Smooth muscle cell (in vitro differentiated cells): ENCODE results near the gene RNASEH2B. TPM values are rescaled to one million over a fixed set of nuclear protein-coding genes. Genes with fewer than 3 reads are reported as not detected.

ENCODE experiments used
- DNase-seq: peaks from one replicate; lab custom pipeline; 2025; ENCODE audit not compliant: unreplicated experiment; lab: John Stamatoyannopoulos, UW
- H2AFZ ChIP-seq: fragments of 200-600 bp; sonication (generic); 2 replicates; pipeline ENCODE4 v1.6.0; 2016; ENCODE audit warnings: antibody characterized with exemption, low read depth, mild to moderate bottlenecking
- H3F3A ChIP-seq: fragments of 200-600 bp; sonication (generic); 2 replicates; pipeline ENCODE4 v1.6.0; 2017; ENCODE audit warnings: antibody characterized with exemption, low read depth
- H3K27ac ChIP-seq: fragments of 200-600 bp; sonication (generic); 2 replicates; pipeline ENCODE4 v1.5.1; 2016; ENCODE audit warnings: low read depth, mild to moderate bottlenecking
- H3K27me3 ChIP-seq: fragments of 200-600 bp; sonication (generic); 2 replicates; pipeline ENCODE4 v1.6.1; 2016; ENCODE audit warnings: low read depth, mild to moderate bottlenecking
- H3K36me3 ChIP-seq: fragments of 200-600 bp; sonication (generic); 2 replicates; pipeline ENCODE4 v1.5.1; 2016; ENCODE audit warnings: low read depth
- H3K4me1 ChIP-seq: fragments of 200-600 bp; sonication (generic); 2 replicates; pipeline ENCODE4 v1.5.1; 2016; ENCODE audit warnings: low read depth
- H3K4me2 ChIP-seq: fragments of 200-600 bp; sonication (generic); 2 replicates; pipeline ENCODE4 v1.6.0; 2016; ENCODE audit warnings: mild to moderate bottlenecking
- H3K4me3 ChIP-seq: fragments of 200-600 bp; sonication (generic); 2 replicates; pipeline ENCODE4 v1.5.1; 2016; ENCODE audit warnings: mild to moderate bottlenecking
- H3K79me2 ChIP-seq: fragments of 200-600 bp; sonication (generic); 2 replicates; pipeline ENCODE4 v1.6.0; 2016; ENCODE audit warnings: low read depth, mild to moderate bottlenecking
- H3K9ac ChIP-seq: fragments of 200-600 bp; sonication (generic); 2 replicates; pipeline ENCODE4 v1.6.0; 2016; ENCODE audit warnings: low read depth
- H3K9me3 ChIP-seq: fragments of 200-600 bp; sonication (generic); replicated peaks from 2 replicates; pipeline ENCODE4 v1.5.1; 2016; ENCODE audit warnings: low read depth
- H4K20me1 ChIP-seq: fragments of 200-600 bp; sonication (generic); 2 replicates; pipeline ENCODE4 v1.6.0; 2016; ENCODE audit warnings: low read depth
- WGBS: methylation state at CpG from one replicate; pipeline ENCODE4 v1.1.7; 2016; ENCODE audit warnings: low lambda C conversion rate; 5-methylcytosine and 5-hydroxymethylcytosine counted together
- polyA plus RNA-seq: library from polyadenylated mRNA; unstranded; fragments of >200 nt; fragmentation: Nextera tagmentation; extraction: Ambion mirVana; gene quantifications from 2 replicates; pipeline ENCODE4 v1.2.1, GENCODE V29; 2016
- total RNA-seq: library from RNA; depleted of rRNA; stranded (reverse); fragments of >200 nt; gene quantifications from 2 replicates; pipeline ENCODE4 v1.2.3, GENCODE V29; 2014
- TF ChIP-seq, protein P1 (sequence below): fragments of 200-600 bp; sonication (generic); IDR thresholded peaks from 2 replicates; pipeline ENCODE4 v1.5.1; 2017; ENCODE audit warnings: borderline replicate concordance, mild to moderate bottlenecking, antibody characterized with exemption; ENCODE audit not compliant: insufficient read depth, poor library complexity, severe bottlenecking

Gene RNASEH2B
- total and polyA plus RNA-seq, 2 experiments from 2014 or later = 16.1 to 18.9 TPM

DNA sequence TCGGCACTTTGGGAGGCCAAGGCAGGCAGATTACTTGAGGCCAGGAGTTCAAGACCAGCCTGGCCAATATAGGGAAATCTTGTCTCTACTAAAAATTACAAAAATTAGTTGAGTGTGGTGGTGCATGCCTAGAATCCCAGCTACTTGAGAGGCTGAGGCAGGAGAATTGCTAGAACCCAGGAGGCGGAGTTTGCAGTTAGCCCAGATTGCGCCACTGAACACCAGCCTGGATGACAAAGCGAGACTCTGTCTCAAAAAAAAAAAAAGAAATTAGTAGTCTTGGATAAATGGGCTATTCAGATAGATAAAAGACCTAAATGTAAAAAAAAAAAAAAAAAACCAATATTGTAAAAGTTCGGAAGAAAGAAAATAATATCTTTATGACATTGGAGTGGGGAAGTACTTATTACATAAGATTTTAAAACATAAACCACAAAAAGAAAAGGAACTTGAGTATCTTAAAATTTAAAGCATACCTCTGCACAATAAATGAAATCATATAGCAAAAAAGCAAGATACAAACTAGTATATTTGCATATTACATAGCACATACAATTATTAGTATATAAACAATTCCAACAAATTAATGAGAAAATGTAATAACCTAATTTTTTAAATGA lies 26.7 kb upstream of the RNASEH2B start:
- Histone ChIP-seq H3K9ac (no peak overlapping the region), H2AFZ (no peak overlapping the region), H4K20me1 (no peaks in the 10 kb centered on the region), H3K27ac (no peak overlapping the region), H3K9me3 (no peaks in the 10 kb centered on the region), H3F3A (no peaks in the 10 kb centered on the region), H3K4me3 (no peak overlapping the region), H3K27me3 (no peaks in the 10 kb centered on the region), H3K79me2 (no peaks in the 10 kb centered on the region), H3K4me1 (no peaks in the 10 kb centered on the region), H3K36me3 (no peaks in the 10 kb centered on the region), H3K4me2 (no peak overlapping the region)
- TF ChIP-seq, protein P1, sequence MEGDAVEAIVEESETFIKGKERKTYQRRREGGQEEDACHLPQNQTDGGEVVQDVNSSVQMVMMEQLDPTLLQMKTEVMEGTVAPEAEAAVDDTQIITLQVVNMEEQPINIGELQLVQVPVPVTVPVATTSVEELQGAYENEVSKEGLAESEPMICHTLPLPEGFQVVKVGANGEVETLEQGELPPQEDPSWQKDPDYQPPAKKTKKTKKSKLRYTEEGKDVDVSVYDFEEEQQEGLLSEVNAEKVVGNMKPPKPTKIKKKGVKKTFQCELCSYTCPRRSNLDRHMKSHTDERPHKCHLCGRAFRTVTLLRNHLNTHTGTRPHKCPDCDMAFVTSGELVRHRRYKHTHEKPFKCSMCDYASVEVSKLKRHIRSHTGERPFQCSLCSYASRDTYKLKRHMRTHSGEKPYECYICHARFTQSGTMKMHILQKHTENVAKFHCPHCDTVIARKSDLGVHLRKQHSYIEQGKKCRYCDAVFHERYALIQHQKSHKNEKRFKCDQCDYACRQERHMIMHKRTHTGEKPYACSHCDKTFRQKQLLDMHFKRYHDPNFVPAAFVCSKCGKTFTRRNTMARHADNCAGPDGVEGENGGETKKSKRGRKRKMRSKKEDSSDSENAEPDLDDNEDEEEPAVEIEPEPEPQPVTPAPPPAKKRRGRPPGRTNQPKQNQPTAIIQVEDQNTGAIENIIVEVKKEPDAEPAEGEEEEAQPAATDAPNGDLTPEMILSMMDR = no peak
- DNase-seq = no peak
- 90% methylated on average over 5 of the region's 5 CpGs for WGBS

DNA sequence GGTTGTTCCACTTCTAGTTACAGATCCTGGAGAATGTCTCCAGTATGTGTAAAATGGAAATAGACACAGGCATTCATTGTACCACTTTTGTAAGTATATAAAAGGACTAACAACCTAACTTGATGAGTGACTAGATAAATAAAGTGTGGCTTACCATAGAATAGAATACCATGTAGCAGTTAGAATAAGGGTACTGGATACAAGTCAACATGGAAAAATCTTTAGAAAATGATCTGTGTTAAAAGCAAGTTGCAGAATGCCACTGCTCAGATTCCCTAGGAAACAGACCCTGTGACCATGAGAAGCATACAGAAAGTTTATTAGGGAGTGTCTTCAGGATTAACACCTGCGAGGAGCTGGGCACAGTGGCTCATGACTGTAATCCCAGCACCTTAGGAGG lies 25.9 kb upstream of the RNASEH2B start:
- no peak overlapping the region for H3K4me3 ChIP-seq
- H3K9ac ChIP-seq = no peak overlapping the region
- H3K79me2 ChIP-seq = no peaks in the 10 kb centered on the region
- H3F3A ChIP-seq = no peaks in the 10 kb centered on the region
- 83% methylated on average over 1 of the region's 1 CpG for WGBS
- H3K27me3 ChIP-seq = no peaks in the 10 kb centered on the region
- H3K36me3 ChIP-seq = no peaks in the 10 kb centered on the region
- H3K27ac ChIP-seq = no peak overlapping the region
- no peaks in the 10 kb centered on the region for H3K9me3 ChIP-seq
- no peak for DNase-seq
- no peaks in the 10 kb centered on the region for H4K20me1 ChIP-seq
- TF ChIP-seq, protein P1 = no peak
- no peak overlapping the region for H3K4me2 ChIP-seq
- H2AFZ ChIP-seq = no peak overlapping the region
- no peaks in the 10 kb centered on the region for H3K4me1 ChIP-seq

DNA sequence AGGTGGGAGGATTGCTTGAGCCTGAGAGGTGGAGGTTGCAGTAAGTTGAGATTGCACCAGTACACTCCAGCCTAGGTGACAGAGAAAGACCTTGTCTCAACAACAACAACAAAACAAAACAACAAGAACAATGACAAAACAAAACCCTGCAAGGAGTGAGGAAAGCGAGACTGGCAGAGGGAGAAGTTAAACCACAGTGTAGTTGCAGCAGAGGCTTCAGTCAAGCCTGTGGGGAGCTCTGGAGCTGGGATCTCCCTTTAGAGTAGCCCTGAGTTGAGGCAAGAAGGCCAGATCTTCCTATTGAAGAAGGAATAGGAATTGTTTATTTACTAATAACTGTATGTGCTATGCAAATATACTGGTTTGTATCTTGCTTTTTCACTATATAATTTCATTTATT lies 25.3 kb upstream of the RNASEH2B start:
- no peak overlapping the region for H2AFZ ChIP-seq
- no peaks in the 10 kb centered on the region for H4K20me1 ChIP-seq
- H3K27me3 ChIP-seq = no peaks in the 10 kb centered on the region
- no peaks in the 10 kb centered on the region for H3F3A ChIP-seq
- no peaks in the 10 kb centered on the region for H3K36me3 ChIP-seq
- H3K4me2 ChIP-seq = no peak overlapping the region
- no peak overlapping the region for H3K9ac ChIP-seq
- H3K4me1 ChIP-seq = no peaks in the 10 kb centered on the region
- H3K79me2 ChIP-seq = no peaks in the 10 kb centered on the region
- H3K27ac ChIP-seq = no peak overlapping the region
- H3K4me3 ChIP-seq = no peak overlapping the region
- TF ChIP-seq, protein P1 = no peak
- H3K9me3 ChIP-seq = no peaks in the 10 kb centered on the region
- WGBS = 79% methylated on average over 1 of the region's 1 CpG
- no peak for DNase-seq

DNA sequence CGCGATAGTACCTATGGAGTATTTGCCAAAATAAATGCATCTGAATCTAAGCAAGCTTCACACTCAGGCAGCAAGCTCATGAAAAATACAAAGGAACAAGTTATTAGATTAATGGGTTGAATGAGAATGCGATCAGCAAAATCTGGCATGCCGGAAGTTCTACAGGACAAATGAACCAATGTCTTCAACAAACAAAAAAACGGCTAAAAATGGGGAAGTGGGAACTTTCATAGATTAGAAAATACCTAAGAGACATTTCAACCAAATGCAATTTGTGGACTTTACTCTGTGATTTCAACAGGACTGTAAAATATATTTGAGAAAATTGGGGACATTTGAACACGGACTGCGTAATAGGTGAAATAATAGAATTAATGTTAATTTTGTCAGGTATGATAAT lies 22.4 kb upstream of the RNASEH2B start:
- H3K36me3 ChIP-seq = no peaks in the 10 kb centered on the region
- no peak for DNase-seq
- WGBS = 98% methylated on average over 7 of the region's 7 CpGs
- no peaks in the 10 kb centered on the region for H4K20me1 ChIP-seq
- TF ChIP-seq, protein P1 = no peak
- H3F3A ChIP-seq = no peaks in the 10 kb centered on the region
- no peaks in the 10 kb centered on the region for H3K4me1 ChIP-seq
- no peak overlapping the region for H3K4me2 ChIP-seq
- H3K9ac ChIP-seq = no peak overlapping the region
- no peak overlapping the region for H3K4me3 ChIP-seq
- no peak overlapping the region for H3K27ac ChIP-seq
- H3K27me3 ChIP-seq = no peaks in the 10 kb centered on the region
- H2AFZ ChIP-seq = no peak overlapping the region
- H3K79me2 ChIP-seq = no peaks in the 10 kb centered on the region
- no peaks in the 10 kb centered on the region for H3K9me3 ChIP-seq
